HL-60 (cell line): Measurements from ENCODE around the gene RPP21.

Experiments used
- DNase-seq, 2 experiments: peaks; one replicate each; pipeline ENCODE4 v3.0.0-alpha.2; 2010 to 2020; ENCODE audit warnings: low read depth in 1 of 2, low spot score in 1 of 2
- H3K27ac ChIP-seq: fragments of 250-450 bp; sonication (Bioruptor Pico); replicated peaks from 2 replicates; pipeline ENCODE4 v1.5.1; 2020; ENCODE audit warnings: mild to moderate bottlenecking, moderate library complexity
- H3K27me3 ChIP-seq: fragments of 250-450 bp; sonication (Bioruptor Pico); 2 replicates; pipeline ENCODE4 v1.5.1; 2021; ENCODE audit warnings: mild to moderate bottlenecking, moderate library complexity; ENCODE audit not compliant: insufficient read depth, poor library complexity, severe bottlenecking
- H3K4me3 ChIP-seq: replicated peaks from 2 replicates; pipeline ENCODE4 v1.5.1; 2011; ENCODE audit warnings: mild to moderate bottlenecking, control low read depth, low read length; ENCODE audit not compliant: insufficient read depth
- GABPA ChIP-seq: IDR thresholded peaks from 2 replicates; pipeline ENCODE4 v1.6.1; 2012; ENCODE audit warnings: low read depth
- POLR2AphosphoS5 ChIP-seq: IDR thresholded peaks from 2 replicates; pipeline ENCODE4 v1.6.1; 2012; ENCODE audit warnings: low read depth
- SPI1 ChIP-seq: IDR thresholded peaks from 2 replicates; pipeline ENCODE4 v1.6.1; 2012; ENCODE audit warnings: low read depth, mild to moderate bottlenecking, borderline replicate concordance
- TF ChIP-seq, protein P1 (sequence below): IDR thresholded peaks from one replicate; pipeline ENCODE4 v1.5.1; 2011; ENCODE audit warnings: low read length, control low read depth, inconsistent platforms; ENCODE audit not compliant: insufficient read depth
- TF ChIP-seq, protein P2 (sequence below): IDR thresholded peaks from 2 replicates; pipeline ENCODE4 v1.6.1; 2012; ENCODE audit warnings: low read depth; ENCODE audit not compliant: insufficient replicate concordance

RPP21 gene

DNA sequence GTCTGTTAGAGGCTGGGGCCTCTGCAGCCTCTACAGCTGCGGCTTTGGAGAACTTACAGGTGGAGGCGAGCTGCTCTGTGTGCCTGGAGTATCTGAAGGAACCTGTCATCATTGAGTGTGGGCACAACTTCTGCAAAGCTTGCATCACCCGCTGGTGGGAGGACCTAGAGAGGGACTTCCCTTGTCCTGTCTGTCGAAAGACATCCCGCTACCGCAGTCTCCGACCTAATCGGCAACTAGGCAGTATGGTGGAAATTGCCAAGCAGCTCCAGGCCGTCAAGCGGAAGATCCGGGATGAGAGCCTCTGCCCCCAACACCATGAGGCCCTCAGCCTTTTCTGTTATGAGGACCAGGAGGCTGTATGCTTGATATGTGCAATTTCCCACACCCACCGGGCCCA, 15.6 kb upstream of the RPP21 start:
- TF ChIP-seq, protein P1, sequence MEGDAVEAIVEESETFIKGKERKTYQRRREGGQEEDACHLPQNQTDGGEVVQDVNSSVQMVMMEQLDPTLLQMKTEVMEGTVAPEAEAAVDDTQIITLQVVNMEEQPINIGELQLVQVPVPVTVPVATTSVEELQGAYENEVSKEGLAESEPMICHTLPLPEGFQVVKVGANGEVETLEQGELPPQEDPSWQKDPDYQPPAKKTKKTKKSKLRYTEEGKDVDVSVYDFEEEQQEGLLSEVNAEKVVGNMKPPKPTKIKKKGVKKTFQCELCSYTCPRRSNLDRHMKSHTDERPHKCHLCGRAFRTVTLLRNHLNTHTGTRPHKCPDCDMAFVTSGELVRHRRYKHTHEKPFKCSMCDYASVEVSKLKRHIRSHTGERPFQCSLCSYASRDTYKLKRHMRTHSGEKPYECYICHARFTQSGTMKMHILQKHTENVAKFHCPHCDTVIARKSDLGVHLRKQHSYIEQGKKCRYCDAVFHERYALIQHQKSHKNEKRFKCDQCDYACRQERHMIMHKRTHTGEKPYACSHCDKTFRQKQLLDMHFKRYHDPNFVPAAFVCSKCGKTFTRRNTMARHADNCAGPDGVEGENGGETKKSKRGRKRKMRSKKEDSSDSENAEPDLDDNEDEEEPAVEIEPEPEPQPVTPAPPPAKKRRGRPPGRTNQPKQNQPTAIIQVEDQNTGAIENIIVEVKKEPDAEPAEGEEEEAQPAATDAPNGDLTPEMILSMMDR = no peak
- TF ChIP-seq POLR2AphosphoS5 (peak; percentile 89), SPI1 (peak; percentile 80), GABPA (no peak)
- TF ChIP-seq, protein P2, sequence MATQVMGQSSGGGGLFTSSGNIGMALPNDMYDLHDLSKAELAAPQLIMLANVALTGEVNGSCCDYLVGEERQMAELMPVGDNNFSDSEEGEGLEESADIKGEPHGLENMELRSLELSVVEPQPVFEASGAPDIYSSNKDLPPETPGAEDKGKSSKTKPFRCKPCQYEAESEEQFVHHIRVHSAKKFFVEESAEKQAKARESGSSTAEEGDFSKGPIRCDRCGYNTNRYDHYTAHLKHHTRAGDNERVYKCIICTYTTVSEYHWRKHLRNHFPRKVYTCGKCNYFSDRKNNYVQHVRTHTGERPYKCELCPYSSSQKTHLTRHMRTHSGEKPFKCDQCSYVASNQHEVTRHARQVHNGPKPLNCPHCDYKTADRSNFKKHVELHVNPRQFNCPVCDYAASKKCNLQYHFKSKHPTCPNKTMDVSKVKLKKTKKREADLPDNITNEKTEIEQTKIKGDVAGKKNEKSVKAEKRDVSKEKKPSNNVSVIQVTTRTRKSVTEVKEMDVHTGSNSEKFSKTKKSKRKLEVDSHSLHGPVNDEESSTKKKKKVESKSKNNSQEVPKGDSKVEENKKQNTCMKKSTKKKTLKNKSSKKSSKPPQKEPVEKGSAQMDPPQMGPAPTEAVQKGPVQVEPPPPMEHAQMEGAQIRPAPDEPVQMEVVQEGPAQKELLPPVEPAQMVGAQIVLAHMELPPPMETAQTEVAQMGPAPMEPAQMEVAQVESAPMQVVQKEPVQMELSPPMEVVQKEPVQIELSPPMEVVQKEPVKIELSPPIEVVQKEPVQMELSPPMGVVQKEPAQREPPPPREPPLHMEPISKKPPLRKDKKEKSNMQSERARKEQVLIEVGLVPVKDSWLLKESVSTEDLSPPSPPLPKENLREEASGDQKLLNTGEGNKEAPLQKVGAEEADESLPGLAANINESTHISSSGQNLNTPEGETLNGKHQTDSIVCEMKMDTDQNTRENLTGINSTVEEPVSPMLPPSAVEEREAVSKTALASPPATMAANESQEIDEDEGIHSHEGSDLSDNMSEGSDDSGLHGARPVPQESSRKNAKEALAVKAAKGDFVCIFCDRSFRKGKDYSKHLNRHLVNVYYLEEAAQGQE = peak; percentile 41
- Histone ChIP-seq H3K27me3 (no peaks in the 10 kb centered on the region), H3K4me3 (peak overlapping the region; percentile 5; the same call in 1 of the 2 replicates), H3K27ac (peak overlapping the region; percentile 63)
- peak; percentile 95 to 99 for DNase-seq

DNA sequence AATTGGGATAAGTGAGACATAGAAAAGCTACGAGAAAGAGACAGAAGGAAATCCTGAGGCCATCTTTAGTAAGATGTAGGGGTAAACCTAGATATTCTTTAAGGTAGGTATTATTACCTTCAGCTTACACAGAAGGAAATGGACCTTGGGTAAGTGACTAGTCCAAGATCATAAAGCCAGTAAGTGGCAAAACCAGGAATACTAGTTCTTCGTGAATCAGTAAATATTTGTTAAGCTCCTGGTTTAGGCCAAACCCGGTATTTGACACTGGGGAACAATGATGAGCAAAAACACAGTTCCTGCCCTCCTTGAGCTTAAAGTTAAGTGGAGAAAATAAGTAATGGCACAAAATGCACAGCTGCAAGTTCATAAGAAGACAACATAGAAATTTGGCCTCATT, 13.0 kb upstream of the RPP21 start:
- no peak overlapping the region for H3K4me3 ChIP-seq
- DNase-seq = no peak
- no peak for TF ChIP-seq SPI1
- TF ChIP-seq, protein P2 = no peak
- TF ChIP-seq POLR2AphosphoS5 = no peak
- TF ChIP-seq GABPA = no peak
- TF ChIP-seq, protein P1 = no peak
- no peak overlapping the region for H3K27ac ChIP-seq
- no peaks in the 10 kb centered on the region for H3K27me3 ChIP-seq

DNA sequence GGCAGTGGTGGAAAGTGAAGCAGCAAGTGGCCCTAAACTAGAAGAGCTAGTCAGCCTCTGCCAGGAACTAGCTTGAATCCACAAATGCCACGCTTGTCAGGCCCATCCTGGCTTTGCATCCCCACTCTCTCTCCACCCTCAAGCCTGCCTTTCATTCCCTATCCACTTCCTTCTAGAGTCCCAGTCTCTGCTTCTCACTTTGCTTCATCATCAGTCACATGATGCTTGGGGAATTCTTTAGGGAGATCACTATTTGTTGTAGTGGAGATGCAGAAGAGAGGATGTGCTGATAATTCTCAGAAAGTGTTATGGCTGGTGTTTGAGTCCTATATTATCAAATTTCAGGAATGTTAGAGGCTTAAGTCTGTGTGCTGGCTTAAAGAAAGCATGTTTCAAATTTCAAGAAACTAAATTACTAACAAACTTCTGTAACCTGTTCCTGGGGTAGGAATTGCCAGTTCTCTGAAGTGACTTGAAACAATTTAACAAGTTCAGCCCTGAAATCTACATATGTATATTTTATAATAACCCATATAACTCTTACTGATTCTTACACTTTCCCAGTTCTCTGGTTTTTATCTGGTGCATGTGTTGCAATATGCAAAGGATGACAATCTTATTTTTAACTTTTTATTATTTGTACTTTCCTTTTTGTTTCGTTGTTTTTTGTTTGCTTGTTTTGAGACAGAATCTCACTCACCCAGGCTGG, 10.7 kb upstream of the RPP21 start:
- Histone ChIP-seq H3K27ac (no peak overlapping the region), H3K27me3 (no peaks in the 10 kb centered on the region), H3K4me3 (no peak overlapping the region)
- no peak for DNase-seq
- TF ChIP-seq POLR2AphosphoS5 = no peak
- TF ChIP-seq, protein P1 = no peak
